ENCODE data around the gene MBNL2. TPM values are rescaled to one million over a fixed set of nuclear protein-coding genes. Genes with fewer than 3 reads are reported as not detected.

Gene MBNL2
- total RNA-seq, 4 donors from 2014 or later: 113 to 129 (median 118) TPM

GRCh38 chr13:97250560-97250959 is 28.4 kb downstream of the MBNL2 start:
- H3K27me3 ChIP-seq: no peaks in the 10 kb centered on the region
- H3K4me1 ChIP-seq: peaks cover 37 to 86% (median 50%) of the 10 kb centered on the region in 3 donors
- no peak for TF ChIP-seq POLR2A (IDR thresholded peaks at IDR 0.05)
- TF ChIP-seq, protein P1, sequence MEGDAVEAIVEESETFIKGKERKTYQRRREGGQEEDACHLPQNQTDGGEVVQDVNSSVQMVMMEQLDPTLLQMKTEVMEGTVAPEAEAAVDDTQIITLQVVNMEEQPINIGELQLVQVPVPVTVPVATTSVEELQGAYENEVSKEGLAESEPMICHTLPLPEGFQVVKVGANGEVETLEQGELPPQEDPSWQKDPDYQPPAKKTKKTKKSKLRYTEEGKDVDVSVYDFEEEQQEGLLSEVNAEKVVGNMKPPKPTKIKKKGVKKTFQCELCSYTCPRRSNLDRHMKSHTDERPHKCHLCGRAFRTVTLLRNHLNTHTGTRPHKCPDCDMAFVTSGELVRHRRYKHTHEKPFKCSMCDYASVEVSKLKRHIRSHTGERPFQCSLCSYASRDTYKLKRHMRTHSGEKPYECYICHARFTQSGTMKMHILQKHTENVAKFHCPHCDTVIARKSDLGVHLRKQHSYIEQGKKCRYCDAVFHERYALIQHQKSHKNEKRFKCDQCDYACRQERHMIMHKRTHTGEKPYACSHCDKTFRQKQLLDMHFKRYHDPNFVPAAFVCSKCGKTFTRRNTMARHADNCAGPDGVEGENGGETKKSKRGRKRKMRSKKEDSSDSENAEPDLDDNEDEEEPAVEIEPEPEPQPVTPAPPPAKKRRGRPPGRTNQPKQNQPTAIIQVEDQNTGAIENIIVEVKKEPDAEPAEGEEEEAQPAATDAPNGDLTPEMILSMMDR (IDR thresholded peaks at IDR 0.05): no peak
- no peak for TF ChIP-seq POLR2AphosphoS5 (IDR thresholded peaks at IDR 0.05)
- TF ChIP-seq EP300 (IDR thresholded peaks at IDR 0.05): no peak
- H3K36me3 ChIP-seq: no peaks in the 10 kb centered on the region
- H3K4me3 ChIP-seq: no peak overlapping the region
- H3K9me3 ChIP-seq: no peaks in the 10 kb centered on the region
- H3K27ac ChIP-seq: peak overlapping the region; percentile 62 to 87 (median 81)
- ATAC-seq: no peak

- no peak overlapping the region for H3K4me3 ChIP-seq
- no peaks in the 10 kb centered on the region for H3K36me3 ChIP-seq
- H3K4me1 ChIP-seq: peaks cover 37 to 86% (median 52%) of the 10 kb centered on the region in 3 donors
- H3K27me3 ChIP-seq: no peaks in the 10 kb centered on the region
- H3K9me3 ChIP-seq: no peaks in the 10 kb centered on the region
- H3K27ac ChIP-seq: peak overlapping the region in 2 of 4 donors; percentile 12 to 52
- no peak for ATAC-seq
- WGBS, 2 donors (ENCODE audit: low coverage in 1 of 2): 73 to 92% methylated on average over 1 of the region's 1 CpG
- TF ChIP-seq POLR2A (IDR thresholded peaks at IDR 0.05) (no peak), EP300 (IDR thresholded peaks at IDR 0.05) (no peak), POLR2AphosphoS5 (IDR thresholded peaks at IDR 0.05) (no peak)
- TF ChIP-seq, protein P1 (IDR thresholded peaks at IDR 0.05): no peak
Measured at GRCh38 chr13:97252735-97253134, 30.6 kb downstream of the MBNL2 start.

GRCh38 chr13:97253581-97254293 is 31.6 kb downstream of the MBNL2 start:
- Histone ChIP-seq H3K4me1 (peaks cover 39 to 86% (median 47%) of the 10 kb centered on the region in 3 donors), H3K27ac (peak overlapping the region in 2 of 4 donors; percentile 52 to 76), H3K9me3 (no peaks in the 10 kb centered on the region), H3K4me3 (no peak overlapping the region), H3K27me3 (no peaks in the 10 kb centered on the region), H3K36me3 (no peaks in the 10 kb centered on the region)
- WGBS, 2 donors (ENCODE audit: low coverage in 1 of 2): 90 to 92% methylated on average over 3 to 8 of the region's 8 CpGs
- ATAC-seq: no peak
- TF ChIP-seq EP300 (IDR thresholded peaks at IDR 0.05) (no peak), POLR2A (IDR thresholded peaks at IDR 0.05) (no peak), POLR2AphosphoS5 (IDR thresholded peaks at IDR 0.05) (no peak)
- TF ChIP-seq, protein P1 (IDR thresholded peaks at IDR 0.05): no peak

DNA sequence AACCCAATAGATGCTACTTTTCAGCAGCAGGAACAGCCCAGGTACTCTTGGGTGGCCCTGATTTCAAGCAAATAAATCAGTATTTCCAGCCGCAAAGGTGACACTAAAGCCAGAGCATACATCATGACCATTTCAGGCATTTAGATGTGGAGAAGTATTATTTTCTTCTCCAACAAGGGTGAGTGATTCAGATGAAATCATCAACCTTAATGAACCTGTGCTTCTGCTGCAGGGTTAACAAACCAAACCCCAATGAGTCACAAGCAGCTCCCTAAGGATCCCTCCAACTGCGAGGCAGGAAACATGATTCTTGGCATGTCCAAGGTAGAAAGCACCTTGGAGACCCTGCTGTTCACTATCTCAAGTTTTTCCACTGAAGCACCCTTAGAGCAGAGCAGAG is 32.7 kb downstream of the MBNL2 start:
- Histone ChIP-seq H3K36me3 (no peaks in the 10 kb centered on the region), H3K9me3 (no peaks in the 10 kb centered on the region), H3K27ac (peak overlapping the region in 3 of 4 donors; percentile 46 to 80 (median 76)), H3K27me3 (no peaks in the 10 kb centered on the region), H3K4me1 (peaks cover 38 to 86% (median 53%) of the 10 kb centered on the region in 3 donors), H3K4me3 (no peak overlapping the region)
- no peak for ATAC-seq
- WGBS, 2 donors (ENCODE audit: low coverage in 1 of 2): 46 to 57% methylated on average over 2 of the region's 2 CpGs
- TF ChIP-seq, protein P1 (IDR thresholded peaks at IDR 0.05): no peak
- TF ChIP-seq EP300 (IDR thresholded peaks at IDR 0.05): no peak
- TF ChIP-seq POLR2A (IDR thresholded peaks at IDR 0.05): no peak
- TF ChIP-seq POLR2AphosphoS5 (IDR thresholded peaks at IDR 0.05): peak; percentile 12

GRCh38 chr13:97255515-97256021 is 33.4 kb downstream of the MBNL2 start:
- Histone ChIP-seq H3K27ac (peak overlapping the region; percentile 46 to 80 (median 70)), H3K4me1 (peaks cover 35 to 86% (median 54%) of the 10 kb centered on the region in 3 donors), H3K36me3 (no peaks in the 10 kb centered on the region), H3K9me3 (no peaks in the 10 kb centered on the region), H3K4me3 (no peak overlapping the region), H3K27me3 (no peaks in the 10 kb centered on the region)
- TF ChIP-seq, protein P1 (IDR thresholded peaks at IDR 0.05): no peak
- TF ChIP-seq POLR2AphosphoS5 (IDR thresholded peaks at IDR 0.05) (no peak), EP300 (IDR thresholded peaks at IDR 0.05) (no peak), POLR2A (IDR thresholded peaks at IDR 0.05) (no peak)
- 0 to 27% methylated on average over 2 to 3 of the region's 3 CpGs for WGBS, 2 donors (ENCODE audit: low coverage in 1 of 2)
- ATAC-seq: no peak
